ENCODE measurements around the gene MCC.

DNA sequence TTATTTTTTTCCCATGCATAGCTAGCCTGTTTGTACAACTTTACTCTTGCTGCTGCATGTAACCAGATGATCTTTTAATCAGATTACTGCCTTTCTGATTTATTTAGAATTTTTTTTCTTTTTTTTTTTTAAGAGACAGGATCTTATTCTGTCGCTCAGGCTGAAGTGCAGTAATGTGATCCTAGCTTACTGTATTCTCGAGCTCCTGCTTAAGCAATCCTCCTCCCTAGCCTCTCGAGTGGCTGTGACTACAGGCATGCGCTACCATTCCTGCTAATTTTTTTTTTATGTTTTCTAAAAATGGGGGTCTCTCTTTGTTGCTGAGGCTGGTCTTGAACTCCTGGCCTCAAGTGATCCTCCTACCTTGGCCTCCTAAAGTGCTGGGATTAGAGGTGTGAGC, 502.0 kb downstream of the MCC start:
- no peak for TF ChIP-seq POLR2AphosphoS5 (IDR thresholded peaks at IDR 0.05; ENCODE audit: low read depth, low read length)
- TF ChIP-seq POLR2A (IDR thresholded peaks at IDR 0.05; ENCODE audit: low read depth, low read length): no peak
- no peak for TF ChIP-seq POU2F2 (IDR thresholded peaks at IDR 0.05; ENCODE audit: low read depth, low read length)
- TF ChIP-seq TAF1 (IDR thresholded peaks at IDR 0.05; ENCODE audit: low read depth, low read length): no peak

All from GM12891 (cell line).